HAP-1 (cell line): Measurements from ENCODE around the gene AKAP7.

ENCODE experiments used
- DNase-seq, 2 experiments: peaks; one replicate each; pipeline ENCODE4 v3.0.0-alpha.2; 2016 to 2020; ENCODE audit warnings: low spot score in 2 of 2
- H3K27me3 ChIP-seq: fragments of 250-450 bp; sonication (Bioruptor Pico); 2 replicates; pipeline ENCODE4 v1.5.1; 2020; ENCODE audit warnings: low read depth, mild to moderate bottlenecking, moderate library complexity
- H3K36me3 ChIP-seq: fragments of 250-450 bp; sonication (Bioruptor Pico); replicated peaks from 2 replicates; pipeline ENCODE4 v1.5.1; 2020; ENCODE audit warnings: mild to moderate bottlenecking
- H3K4me1 ChIP-seq: fragments of 250-450 bp; sonication (Bioruptor Pico); 2 replicates; pipeline ENCODE4 v1.5.1; 2020; ENCODE audit warnings: mild to moderate bottlenecking
- H3K4me3 ChIP-seq: fragments of 250-450 bp; sonication (Bioruptor Pico); 2 replicates; pipeline ENCODE4 v1.5.1; 2020; ENCODE audit warnings: mild to moderate bottlenecking, moderate library complexity
- H3K9me3 ChIP-seq: fragments of 250-450 bp; sonication (Bioruptor Pico); 2 replicates; pipeline ENCODE4 v1.5.1; 2020; ENCODE audit warnings: mild to moderate bottlenecking, moderate library complexity
- in situ Hi-C: fragments of 300-500 bp; cut with MboI; formaldehyde crosslinking; loops from 3 replicates; pipeline ENCODE4 v1.14.3; 2020; ENCODE audit warnings: low sequenced_read_pairs, inconsistent platforms, mixed read lengths

Gene AKAP7

DNA sequence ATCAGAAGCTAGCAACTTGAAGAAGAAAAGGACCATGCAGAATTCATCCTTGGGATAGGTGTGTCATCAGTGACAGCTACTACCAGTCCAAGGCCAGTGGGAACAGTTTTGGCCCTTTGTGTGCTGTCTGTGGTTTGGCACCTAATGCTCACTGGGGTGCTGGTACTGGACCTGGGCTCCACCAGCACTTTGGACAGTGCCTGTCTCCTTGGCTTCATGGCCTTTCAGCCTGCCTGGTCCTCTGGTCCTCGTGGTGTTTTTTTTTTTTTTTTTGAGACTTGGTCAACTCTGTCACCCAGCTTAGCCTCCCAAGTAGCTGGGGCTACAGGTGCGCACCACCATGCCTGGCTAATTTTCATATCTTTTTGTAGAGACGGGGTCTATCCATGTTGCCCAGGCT lies 56.3 kb downstream of the AKAP7 start:
- Histone ChIP-seq H3K4me1 (no peaks in the 10 kb centered on the region), H3K4me3 (no peak overlapping the region), H3K36me3 (no peaks in the 10 kb centered on the region), H3K9me3 (no peaks in the 10 kb centered on the region; the same call in 1 of the 2 replicates), H3K27me3 (no peaks in the 10 kb centered on the region)
- in situ Hi-C loops: no loop called here
- DNase-seq: no peak

DNA sequence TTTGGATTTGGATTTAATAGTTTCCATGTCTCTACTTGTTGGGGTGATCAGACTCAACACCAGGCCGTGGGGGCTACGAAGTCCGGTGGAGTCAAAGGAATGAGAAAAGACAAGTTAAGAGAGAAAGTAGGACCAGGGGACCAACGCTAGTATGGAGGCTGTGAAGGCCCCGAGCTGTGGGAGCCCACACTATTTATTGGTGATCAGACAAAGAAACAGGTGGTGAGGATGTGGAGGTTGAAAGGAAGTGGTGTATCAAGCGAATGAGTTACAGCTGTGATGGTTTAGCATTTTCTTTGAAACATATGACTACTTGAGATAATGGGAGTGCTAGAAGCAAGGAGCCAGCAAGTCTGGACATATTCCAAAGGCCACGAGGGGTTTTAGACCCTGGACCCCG lies 62.4 kb downstream of the AKAP7 start:
- Histone ChIP-seq H3K4me1 (no peaks in the 10 kb centered on the region), H3K4me3 (no peak overlapping the region), H3K36me3 (no peaks in the 10 kb centered on the region), H3K9me3 (no peaks in the 10 kb centered on the region; the same call in 1 of the 2 replicates), H3K27me3 (no peaks in the 10 kb centered on the region)
- DNase-seq: no peak
- in situ Hi-C loops: no loop called here

DNA sequence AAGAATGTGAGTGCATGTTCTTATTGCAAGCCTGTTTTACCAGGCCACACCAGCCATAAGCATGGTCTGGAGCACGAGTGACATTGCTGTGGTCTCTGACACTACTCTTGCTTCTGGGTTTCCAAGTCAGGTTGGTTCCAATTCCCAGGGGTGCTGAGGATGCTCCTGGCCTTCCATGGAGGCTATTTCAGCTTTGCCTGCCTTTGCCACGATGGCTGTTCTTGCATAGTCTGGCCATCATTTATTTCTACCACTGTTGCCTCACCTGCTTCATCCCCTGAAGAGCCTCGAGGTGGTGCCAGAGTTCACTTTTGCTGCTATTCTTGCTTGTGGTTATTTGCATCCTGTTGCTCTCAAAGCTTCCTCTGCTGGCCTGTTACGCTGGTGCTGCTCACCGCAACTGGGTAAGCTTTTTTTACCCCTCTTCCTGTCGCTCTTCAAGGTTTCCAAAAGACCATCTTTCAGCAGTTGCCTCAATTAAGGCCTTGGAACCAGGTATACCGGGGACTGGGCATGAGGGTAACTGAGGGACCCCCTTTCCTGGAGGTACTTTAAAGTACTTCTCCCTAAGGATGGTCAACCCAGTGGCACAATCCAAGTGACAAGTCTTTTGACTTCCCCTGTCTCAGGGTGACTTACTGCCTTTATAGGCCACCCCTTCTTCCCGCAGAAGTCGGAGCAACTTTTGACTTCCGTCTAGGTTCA lies 64.5 kb downstream of the AKAP7 start:
- DNase-seq: no peak
- Histone ChIP-seq H3K4me1 (no peaks in the 10 kb centered on the region), H3K9me3 (no peaks in the 10 kb centered on the region), H3K4me3 (no peak overlapping the region), H3K36me3 (no peaks in the 10 kb centered on the region), H3K27me3 (no peaks in the 10 kb centered on the region)
- in situ Hi-C loops: no loop called here

DNA sequence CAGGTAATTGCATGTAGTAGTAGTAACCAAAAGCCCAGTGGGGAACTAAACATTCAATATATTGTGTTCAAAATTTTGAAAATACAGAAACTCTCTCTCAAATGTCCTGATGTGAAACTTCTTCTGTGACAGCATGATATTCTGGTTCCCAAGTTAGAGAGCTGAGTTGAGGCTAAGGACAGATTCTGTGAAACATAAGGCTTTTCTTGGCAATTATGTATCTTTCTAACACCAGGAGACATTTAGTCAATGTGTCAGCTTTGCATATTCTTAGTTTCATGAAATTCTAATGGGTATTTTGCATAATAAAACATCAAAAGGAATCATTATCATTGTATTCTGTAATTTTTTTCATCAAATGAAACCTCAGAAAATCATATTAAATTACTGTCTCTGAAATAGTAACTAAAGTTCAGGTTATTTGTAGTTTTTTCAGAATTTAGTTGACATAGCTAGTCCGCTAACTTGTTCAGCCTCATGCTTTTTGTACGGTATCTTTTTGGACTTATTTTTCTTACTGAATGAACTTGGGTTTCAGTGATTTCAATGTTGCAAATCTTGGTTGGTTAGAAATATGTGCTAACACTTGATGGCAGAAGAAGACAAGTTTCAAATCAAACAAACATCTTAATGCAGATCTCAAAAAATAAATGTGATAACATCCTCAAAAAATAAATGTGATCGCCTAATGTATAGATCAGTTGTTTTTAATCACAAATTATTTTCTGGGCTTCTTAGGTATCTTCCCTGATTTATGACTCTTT lies 70.4 kb downstream of the AKAP7 start:
- Histone ChIP-seq H3K36me3 (no peaks in the 10 kb centered on the region), H3K27me3 (no peaks in the 10 kb centered on the region), H3K9me3 (no peaks in the 10 kb centered on the region), H3K4me3 (no peak overlapping the region), H3K4me1 (no peaks in the 10 kb centered on the region)
- DNase-seq: no peak
- in situ Hi-C loops: no loop called here

DNA sequence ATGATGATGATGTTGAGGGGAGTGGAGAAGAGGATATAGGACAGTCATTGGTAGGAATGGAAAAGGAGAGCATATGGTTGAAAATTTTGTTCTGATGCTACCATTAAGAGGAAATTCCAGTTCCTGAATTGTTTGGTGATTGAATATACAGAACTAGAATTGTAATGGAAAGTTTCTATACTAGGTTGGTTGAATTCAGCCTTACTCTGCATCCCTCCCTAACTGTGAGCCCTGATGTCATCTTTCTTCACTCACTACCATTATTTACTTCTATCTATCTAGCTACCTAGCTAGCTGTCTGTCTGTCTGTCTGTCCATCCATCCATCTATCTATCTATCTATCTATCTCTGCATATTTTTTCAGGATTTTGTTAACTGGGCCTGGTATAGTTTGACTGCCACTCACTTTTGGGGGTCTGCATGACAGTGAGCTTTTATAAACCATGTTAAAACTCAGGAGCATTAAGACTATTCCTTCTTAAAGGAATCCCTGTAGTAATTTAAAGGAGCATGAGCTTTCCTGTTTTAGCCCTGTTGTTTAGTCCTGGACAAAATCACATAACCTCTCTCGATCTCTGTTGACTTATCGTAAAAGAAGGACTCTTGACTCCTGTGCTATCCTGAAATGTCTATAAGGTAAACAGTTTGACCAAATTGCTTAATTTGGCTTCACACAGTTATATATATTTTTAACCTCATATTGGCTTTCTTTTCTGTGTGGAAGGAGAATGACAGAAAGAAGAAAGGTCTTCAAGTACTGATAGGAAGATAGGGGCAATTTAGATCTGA lies 71.4 kb downstream of the AKAP7 start:
- DNase-seq: no peak

DNA sequence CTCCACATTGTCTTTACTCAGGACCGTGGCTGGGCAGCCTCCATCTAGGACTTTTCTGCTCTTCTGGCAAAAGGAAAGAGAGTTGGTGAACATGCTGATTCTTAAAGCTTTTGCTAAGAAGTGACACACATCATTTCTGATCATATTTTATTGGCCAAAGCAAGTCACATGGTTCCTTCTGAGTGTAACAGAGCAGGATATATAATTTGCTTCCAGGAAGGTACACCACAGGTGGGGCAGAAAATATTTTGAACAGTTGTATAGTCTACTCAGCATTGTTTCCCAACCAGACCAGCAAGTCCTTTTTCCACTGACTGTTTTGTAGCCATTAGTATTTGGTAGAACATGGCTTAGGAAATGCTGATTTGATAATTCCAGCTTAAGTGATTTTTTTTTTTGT lies 73.5 kb downstream of the AKAP7 start:
- no peak for DNase-seq
- Histone ChIP-seq H3K27me3 (no peaks in the 10 kb centered on the region), H3K4me3 (no peak overlapping the region), H3K36me3 (no peaks in the 10 kb centered on the region), H3K9me3 (no peaks in the 10 kb centered on the region), H3K4me1 (no peaks in the 10 kb centered on the region)
- in situ Hi-C loops: no loop called here

More for the DNA sequence above, 71.4 kb downstream of the AKAP7 start:
- in situ Hi-C loops: no loop called here
- Histone ChIP-seq H3K27me3 (no peaks in the 10 kb centered on the region), H3K36me3 (no peaks in the 10 kb centered on the region), H3K4me1 (no peaks in the 10 kb centered on the region), H3K9me3 (no peaks in the 10 kb centered on the region), H3K4me3 (no peak overlapping the region)

DNA sequence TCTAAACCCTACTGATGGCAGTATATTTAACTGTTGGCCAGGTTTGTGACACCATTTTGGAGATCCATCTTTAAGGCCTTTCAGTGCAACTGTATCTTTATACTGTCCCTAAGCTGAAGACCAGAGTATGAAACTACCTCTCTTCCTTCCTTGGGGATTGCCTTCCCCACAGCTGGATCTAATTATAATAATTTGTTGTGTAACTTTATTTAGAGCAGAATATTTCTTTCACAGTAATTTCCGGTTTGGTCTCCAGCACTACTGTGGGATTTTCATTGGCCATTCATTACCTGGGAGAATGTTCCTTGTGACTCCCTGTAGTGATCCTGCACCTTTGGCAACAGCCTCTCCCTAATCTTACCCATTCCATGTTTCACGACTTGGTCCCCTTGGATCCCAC lies 75.2 kb downstream of the AKAP7 start:
- H3K9me3 ChIP-seq: no peaks in the 10 kb centered on the region
- no peak for DNase-seq
- no peaks in the 10 kb centered on the region for H3K27me3 ChIP-seq
- no peaks in the 10 kb centered on the region for H3K36me3 ChIP-seq
- in situ Hi-C loops: no loop called here
- H3K4me3 ChIP-seq: no peak overlapping the region
- no peaks in the 10 kb centered on the region for H3K4me1 ChIP-seq

DNA sequence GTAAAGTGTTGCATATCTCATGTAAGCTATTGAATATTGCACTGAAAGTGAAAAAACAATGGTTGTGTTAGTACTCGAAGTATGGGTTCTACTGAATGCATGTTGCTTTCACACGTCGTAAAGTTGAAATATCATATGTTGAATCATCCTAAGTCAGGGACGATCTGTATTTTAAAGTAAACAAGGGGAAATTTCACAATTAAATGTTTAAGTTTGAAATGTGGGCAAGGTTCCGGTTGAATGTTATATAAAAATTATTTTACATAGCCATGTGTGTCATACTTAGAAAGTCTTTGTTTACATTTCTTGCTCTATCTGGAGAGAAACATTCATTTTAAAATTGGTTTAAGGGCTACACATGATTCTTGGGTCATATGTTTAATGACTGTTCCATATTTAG lies 76.8 kb downstream of the AKAP7 start:
- Histone ChIP-seq H3K36me3 (no peaks in the 10 kb centered on the region), H3K4me3 (no peak overlapping the region), H3K27me3 (no peaks in the 10 kb centered on the region), H3K4me1 (no peaks in the 10 kb centered on the region), H3K9me3 (no peaks in the 10 kb centered on the region)
- no peak for DNase-seq
- in situ Hi-C loops: no loop called here

DNA sequence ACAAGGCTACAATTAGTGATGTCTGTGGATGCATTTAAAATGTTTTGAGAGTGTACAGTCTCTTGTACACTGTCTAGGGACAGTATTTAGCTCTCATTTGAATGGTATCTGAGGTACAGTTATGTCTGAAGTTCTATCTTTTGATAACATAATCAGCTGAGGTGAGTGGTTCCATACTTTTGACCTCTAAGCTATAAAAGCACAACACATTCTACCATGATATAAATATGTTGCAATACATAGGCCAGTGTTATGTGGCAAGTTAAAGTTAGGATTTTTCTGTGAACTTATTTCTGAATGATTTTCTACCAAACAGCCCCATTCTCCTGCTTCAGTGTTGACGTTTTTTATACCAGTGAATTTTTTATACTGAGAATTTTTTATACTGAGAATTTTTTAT lies 77.6 kb downstream of the AKAP7 start:
- H3K9me3 ChIP-seq: no peaks in the 10 kb centered on the region
- H3K4me1 ChIP-seq: no peaks in the 10 kb centered on the region
- DNase-seq: no peak
- in situ Hi-C loops: no loop called here
- H3K27me3 ChIP-seq: no peaks in the 10 kb centered on the region
- H3K36me3 ChIP-seq: no peaks in the 10 kb centered on the region
- no peak overlapping the region for H3K4me3 ChIP-seq

DNA sequence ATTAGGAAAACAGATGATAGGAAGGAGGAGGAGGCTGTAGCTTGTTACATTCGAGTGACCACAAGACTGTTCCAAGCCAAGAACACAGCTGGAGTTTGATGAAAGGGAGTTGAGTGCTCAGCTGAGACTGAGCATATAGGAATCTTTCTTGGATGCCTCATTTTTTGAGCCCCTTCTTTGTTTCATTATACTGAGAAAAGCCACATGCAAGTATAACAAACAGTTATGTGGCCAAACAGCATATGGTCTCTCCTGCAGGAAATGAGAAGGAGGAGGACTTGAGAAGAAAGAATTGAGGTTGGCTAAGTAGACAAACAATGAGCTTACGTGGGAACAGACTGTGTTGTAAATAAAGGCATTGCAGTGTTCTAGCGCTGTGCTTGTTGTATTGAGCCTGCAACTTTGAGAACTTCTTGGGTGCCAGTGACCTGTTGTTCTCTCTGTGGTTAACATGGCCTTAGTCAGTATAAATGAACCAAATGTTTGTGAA lies 78.3 kb downstream of the AKAP7 start:
- in situ Hi-C loops: no loop called here
- no peak for DNase-seq
- H3K4me1 ChIP-seq: no peaks in the 10 kb centered on the region
- H3K9me3 ChIP-seq: no peaks in the 10 kb centered on the region
- no peak overlapping the region for H3K4me3 ChIP-seq
- no peaks in the 10 kb centered on the region for H3K36me3 ChIP-seq
- no peaks in the 10 kb centered on the region for H3K27me3 ChIP-seq

DNA sequence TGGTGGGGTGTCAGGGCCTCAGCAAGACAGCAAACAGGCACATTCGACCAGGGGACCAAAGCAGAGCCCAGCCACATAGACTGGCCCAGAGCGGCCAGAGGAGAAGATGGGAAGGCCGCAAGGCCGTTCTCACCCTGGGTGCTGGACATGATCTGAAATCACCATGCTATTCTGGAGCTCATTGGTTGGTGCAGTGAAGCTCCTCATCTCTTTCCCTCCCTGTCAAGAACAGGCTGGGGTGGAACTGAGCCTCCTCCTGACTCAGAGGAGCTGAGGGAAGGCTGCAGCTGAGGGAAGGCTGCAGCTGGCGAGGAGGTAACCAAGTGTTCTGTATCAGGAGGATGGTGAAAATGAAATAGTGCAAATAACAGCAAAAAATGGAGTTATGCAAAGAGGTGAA lies 80.0 kb downstream of the AKAP7 start:
- H3K4me3 ChIP-seq: no peak overlapping the region
- no peaks in the 10 kb centered on the region for H3K36me3 ChIP-seq
- no peak for DNase-seq
- no peaks in the 10 kb centered on the region for H3K4me1 ChIP-seq
- in situ Hi-C loops: no loop called here
- H3K27me3 ChIP-seq: no peaks in the 10 kb centered on the region
- H3K9me3 ChIP-seq: no peaks in the 10 kb centered on the region

DNA sequence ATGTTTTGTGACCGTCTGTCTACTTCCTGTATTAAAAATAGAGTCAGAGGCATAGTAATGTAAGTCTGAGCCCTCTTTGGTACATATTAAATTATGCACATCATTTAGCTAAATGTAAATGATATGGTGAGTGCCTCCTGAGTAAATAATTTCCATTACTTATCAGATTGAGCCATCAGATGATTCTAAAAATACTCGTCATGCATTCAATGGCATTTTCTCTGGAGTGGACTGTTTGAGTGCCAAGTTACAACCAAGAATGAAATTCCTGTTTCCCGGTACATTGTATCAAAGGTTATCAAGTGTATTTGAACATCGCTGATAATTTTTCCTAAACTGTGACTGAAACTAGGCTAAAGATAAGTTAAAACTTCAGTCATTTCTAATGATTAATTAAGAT lies 81.0 kb downstream of the AKAP7 start:
- no peak for DNase-seq
- Histone ChIP-seq H3K9me3 (no peaks in the 10 kb centered on the region), H3K4me3 (no peak overlapping the region), H3K27me3 (no peaks in the 10 kb centered on the region), H3K36me3 (no peaks in the 10 kb centered on the region), H3K4me1 (no peaks in the 10 kb centered on the region)
- in situ Hi-C loops: no loop called here

DNA sequence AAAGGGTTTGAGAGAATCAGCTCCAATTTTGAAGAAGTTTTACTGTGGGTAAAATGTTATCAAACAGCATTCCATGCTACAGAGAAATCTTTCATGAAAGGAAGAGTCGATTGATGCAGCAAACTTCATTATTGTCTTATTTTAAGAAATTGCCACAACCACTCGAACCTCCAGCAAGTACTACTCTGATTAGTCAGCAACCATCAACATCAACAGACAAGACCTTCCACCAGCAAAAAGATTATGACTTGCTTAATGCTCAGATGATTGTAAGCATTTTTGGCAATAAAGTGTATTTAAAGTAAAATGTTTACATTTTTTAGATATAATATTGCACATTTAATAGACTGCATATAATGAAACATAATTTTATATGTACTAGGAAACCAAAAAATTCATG lies 87.5 kb downstream of the AKAP7 start:
- Histone ChIP-seq H3K36me3 (no peaks in the 10 kb centered on the region), H3K4me3 (no peak overlapping the region), H3K4me1 (peaks cover 3% of the 10 kb centered on the region; the same call in 1 of the 2 replicates), H3K9me3 (no peaks in the 10 kb centered on the region), H3K27me3 (no peaks in the 10 kb centered on the region)
- no peak for DNase-seq
- in situ Hi-C loops: no loop called here

DNA sequence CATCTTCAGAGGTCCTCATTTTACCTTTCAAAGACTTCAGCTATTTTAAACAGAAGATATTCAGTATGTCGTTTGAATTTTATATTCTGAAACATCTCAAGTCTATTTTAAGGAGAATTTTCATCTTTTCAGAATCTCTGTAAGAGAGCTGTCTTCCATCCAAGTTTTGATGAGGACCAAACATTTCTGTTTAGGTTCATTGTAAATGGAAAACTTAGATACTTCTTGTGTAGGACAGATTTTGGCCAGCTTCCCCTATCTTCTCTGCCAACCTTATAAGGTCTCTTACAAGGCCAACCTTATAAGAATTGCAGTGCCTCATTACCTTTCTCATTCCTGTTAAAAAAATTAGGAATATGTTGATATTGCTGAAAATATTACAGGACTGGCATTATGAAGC lies 88.1 kb downstream of the AKAP7 start:
- in situ Hi-C loops: no loop called here

More for the DNA sequence above, 88.1 kb downstream of the AKAP7 start:
- no peak for DNase-seq
- Histone ChIP-seq H3K27me3 (no peaks in the 10 kb centered on the region), H3K4me1 (peaks cover 3% of the 10 kb centered on the region; the same call in 1 of the 2 replicates), H3K9me3 (no peaks in the 10 kb centered on the region), H3K36me3 (no peaks in the 10 kb centered on the region), H3K4me3 (no peak overlapping the region)
